T-helper 17 cell (primary cell): ENCODE results near the gene OPA3. TPM values are rescaled to one million over a fixed set of nuclear protein-coding genes. Genes with fewer than 3 reads are reported as not detected.

Experiments used
- ATAC-seq: fragments of 150-1000 bp; cut with Tn5 transposase; 2 replicates; pipeline ENCODE4 v1.10.0; 2021; ENCODE audit warnings: mild to moderate bottlenecking, moderate library complexity
- DNase-seq, 3 donors: peaks; one replicate each; pipeline versions ENCODE4 v3.0.0 to v3.0.0-alpha.2; 2020 to 2021
- H3K9me3 ChIP-seq: one replicate; pipeline ENCODE4 v1.7.0; 2013; ENCODE audit warnings: low read length, mild to moderate bottlenecking; ENCODE audit not compliant: control insufficient read depth, poor library complexity, severe bottlenecking
- H3K27ac Mint-ChIP-seq: one replicate; pipeline ENCODE4 v1.8.0; 2022; ENCODE audit warnings: mild to moderate bottlenecking, moderate library complexity, mixed read lengths
- H3K27me3 Mint-ChIP-seq: one replicate; pipeline ENCODE4 v1.8.0; 2022; ENCODE audit warnings: mixed read lengths
- H3K36me3 Mint-ChIP-seq: one replicate; pipeline ENCODE4 v1.8.0; 2022; ENCODE audit warnings: low read depth, mixed read lengths
- H3K4me1 Mint-ChIP-seq: one replicate; pipeline ENCODE4 v1.8.0; 2022; ENCODE audit warnings: mild to moderate bottlenecking, mixed read lengths
- H3K4me3 Mint-ChIP-seq: one replicate; pipeline ENCODE4 v1.8.0; 2022; ENCODE audit warnings: mild to moderate bottlenecking, moderate library complexity, mixed read lengths
- total RNA-seq, 4 donors: library from RNA in 2 of 4; stranded (reverse) in 2 of 4; gene quantifications; one replicate each; pipeline ENCODE4 v1.2.3 and lab custom pipeline; 2022 to 2026

OPA3 gene
- total RNA-seq, 2 donors from 2014 or later, result 8.3 to 9.4 TPM

DNA sequence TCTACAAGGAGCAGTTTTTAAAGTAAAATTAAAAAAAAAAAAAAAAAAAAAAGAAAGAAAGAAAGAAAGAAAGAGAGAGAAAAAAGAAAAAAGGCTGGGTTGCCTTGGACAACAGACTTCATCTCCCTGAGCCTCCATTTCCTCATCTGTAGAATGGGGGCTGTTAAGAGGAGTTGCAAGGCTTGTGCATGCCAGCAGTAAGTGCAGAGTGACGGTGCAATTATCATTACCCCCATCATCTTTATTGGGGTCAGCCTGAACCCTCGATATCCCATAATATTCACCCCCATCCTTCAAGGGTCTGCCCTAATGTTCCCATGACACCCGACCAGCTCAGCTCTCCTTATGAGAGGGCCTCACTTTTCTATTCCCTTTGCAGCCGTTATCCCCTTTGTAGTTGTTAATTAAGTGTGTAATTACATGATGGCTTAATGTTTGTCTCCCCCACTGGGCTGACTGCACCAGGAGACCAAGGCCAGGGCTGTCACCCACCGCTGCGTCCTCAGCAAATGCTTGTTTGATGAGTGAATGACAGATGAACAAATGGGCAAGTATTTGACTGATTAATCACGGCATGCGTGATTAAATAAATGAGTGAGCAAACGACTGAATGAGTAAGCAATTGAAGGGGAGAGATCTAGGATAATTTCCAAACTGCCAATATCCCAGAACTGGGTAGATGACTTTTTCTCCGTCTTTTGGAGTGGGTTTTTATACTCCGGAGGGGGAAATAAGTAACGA is 106.7 kb downstream of the OPA3 start:
- no peak for DNase-seq
- H3K9me3 ChIP-seq, result no peaks in the 10 kb centered on the region
- peaks cover 44% of the 10 kb centered on the region for H3K4me1 Mint-ChIP-seq
- H3K27me3 Mint-ChIP-seq, result peaks cover 9% of the 10 kb centered on the region
- H3K4me3 Mint-ChIP-seq, result peak overlapping the region; percentile 92
- peak overlapping the region; percentile 97 for H3K27ac Mint-ChIP-seq
- H3K36me3 Mint-ChIP-seq, result peaks cover 1% of the 10 kb centered on the region
- no peak for ATAC-seq

Other genes starting within 250 kb of the OPA3 start
- gene KLC3, start 244.1 kb downstream of the OPA3 start, total RNA-seq, result not detected
- 10 to 100 TPM; 11.0 to 13.1 TPM for gene ERCC2, start 214.2 kb downstream of the OPA3 start, total RNA-seq
- gene PPP1R13L, start 179.7 kb downstream of the OPA3 start, total RNA-seq, result 1 to 10 TPM; 3.4 to 4.5 TPM
- 1 to 10 TPM in 1 of 2 donors, under 1 TPM in 1; 0.91 to 1.0 TPM for gene POLR1G, start 178.2 kb downstream of the OPA3 start, total RNA-seq
- 10 to 100 TPM; 28.4 to 36.2 TPM for gene ERCC1, start 160.9 kb downstream of the OPA3 start, total RNA-seq
- gene FOSB, start 116.8 kb downstream of the OPA3 start, total RNA-seq, result 1,000 to 10,000 TPM in 1 of 2 donors, 100 to 1,000 TPM in 1; 967 to 2,209 TPM
- gene RTN2, start 87.8 kb downstream of the OPA3 start, total RNA-seq, result 1 to 10 TPM; 2.3 to 6.2 TPM
- 1 to 10 TPM; 3.8 to 8.5 TPM for gene PPM1N, start 86.4 kb downstream of the OPA3 start, total RNA-seq
- 100 to 1,000 TPM in 1 of 2 donors, 10 to 100 TPM in 1; 99.7 to 101 TPM for gene VASP, start 77.3 kb downstream of the OPA3 start, total RNA-seq
- not detected for gene GPR4, start 17.4 kb upstream of the OPA3 start, total RNA-seq
- gene EML2, start 54.6 kb upstream of the OPA3 start, total RNA-seq, result 10 to 100 TPM; 58.1 to 61.2 TPM
- gene GIPR, start 83.4 kb upstream of the OPA3 start, total RNA-seq, result 1 to 10 TPM; 2.3 to 4.6 TPM
- 100 to 1,000 TPM; 333 to 339 TPM for gene SNRPD2, start 107.2 kb upstream of the OPA3 start, total RNA-seq
- gene QPCTL, start 107.9 kb upstream of the OPA3 start, total RNA-seq, result 10 to 100 TPM in 1 of 2 donors, 1 to 10 TPM in 1; 7.1 to 13.2 TPM
- gene FBXO46, start 146.1 kb upstream of the OPA3 start, total RNA-seq, result 10 to 100 TPM; 19.4 to 23.2 TPM
- not detected for gene MEIOSIN, start 148.6 kb upstream of the OPA3 start, total RNA-seq
- under 1 TPM; 0.42 to 0.44 TPM for gene SIX5, start 184.4 kb upstream of the OPA3 start, total RNA-seq
- 10 to 100 TPM; 18.7 to 35.8 TPM for gene DMPK, start 197.7 kb upstream of the OPA3 start, total RNA-seq
- gene DMWD, start 208.0 kb upstream of the OPA3 start, total RNA-seq, result 10 to 100 TPM; 28.3 to 49.1 TPM
- under 1 TPM; 0.10 to 0.34 TPM for gene RSPH6A, start 230.5 kb upstream of the OPA3 start, total RNA-seq